ENCODE measurements around the gene ARHGEF28. TPM values are rescaled to one million over a fixed set of nuclear protein-coding genes. Genes with fewer than 3 reads are reported as not detected.

Gene ARHGEF28
- polyA plus RNA-seq, 3 donors, result not detected

- no peaks in the 10 kb centered on the region for H3K79me2 ChIP-seq (ENCODE audit: insufficient read depth, low read length)
- H4K20me1 ChIP-seq (ENCODE audit: insufficient read depth, low read length), result no peaks in the 10 kb centered on the region
- no peak overlapping the region for H3K27ac ChIP-seq (ENCODE audit: low read depth in 1 of 2, low read length in 2 of 2)
- no peaks in the 10 kb centered on the region for H3K36me3 ChIP-seq (replicated peaks in 1 of 2; ENCODE audit: control insufficient read depth in 1 of 2, insufficient read depth in 2 of 2, low read length in 2 of 2)
- H3K9ac ChIP-seq (ENCODE audit: insufficient read depth, low read length, poor library complexity, severe bottlenecking), result no peak overlapping the region
- no peak overlapping the region for H3K27ac Mint-ChIP-seq
- H2AFZ ChIP-seq (ENCODE audit: insufficient read depth, low read depth, low read length, poor library complexity, severe bottlenecking), result no peak overlapping the region
- no peak overlapping the region for H3K4me3 Mint-ChIP-seq
- no peak overlapping the region for H3K4me3 ChIP-seq (replicated peaks in 1 of 3; ENCODE audit: low read depth in 2 of 3, low read length in 3 of 3)
- no peaks in the 10 kb centered on the region for H3K4me1 Mint-ChIP-seq
- no peak for DNase-seq
- H3K27me3 Mint-ChIP-seq (ENCODE audit: low read depth in 3 of 3), result peaks cover 0 to 2% (median 0%) of the 10 kb centered on the region in 3 donors
- H3K4me2 ChIP-seq (replicated peaks; ENCODE audit: extremely low read depth, low read length, poor library complexity, severe bottlenecking), result no peak overlapping the region
- intact Hi-C loops (cut with micrococcal nuclease), result no loop called here
- no peaks in the 10 kb centered on the region for H3K9me3 ChIP-seq (replicated peaks in 1 of 2; ENCODE audit: control insufficient read depth in 1 of 2, insufficient read depth in 1 of 2, low read length in 2 of 2)
- WGBS (ENCODE audit: insufficient coverage), result 87% methylated on average over 4 of the region's 7 CpGs
- H3K27me3 ChIP-seq (ENCODE audit: control insufficient read depth in 2 of 2, insufficient read depth in 2 of 2, low read length in 2 of 2), result no peaks in the 10 kb centered on the region
- H3K9me3 Mint-ChIP-seq, result peaks cover 0 to 1% (median 0%) of the 10 kb centered on the region in 7 donors
- TF ChIP-seq CTCF (IDR thresholded peaks at IDR 0.05), result no peak
- no peaks in the 10 kb centered on the region for H3K4me1 ChIP-seq (ENCODE audit: control insufficient read depth in 1 of 2, insufficient read depth in 2 of 2, low read length in 2 of 2)
- H3K36me3 Mint-ChIP-seq, result no peaks in the 10 kb centered on the region
These were observed 102.7 kb downstream of the ARHGEF28 start for GRCh38 chr5:73728493-73729273.

- no peak for DNase-seq
- H3K9me3 ChIP-seq (replicated peaks in 1 of 2; ENCODE audit: control insufficient read depth in 1 of 2, insufficient read depth in 1 of 2, low read length in 2 of 2), result no peaks in the 10 kb centered on the region
- no CpG with 5 or more reads among the region's 3 CpGs for WGBS (ENCODE audit: insufficient coverage)
- no peak for TF ChIP-seq CTCF (IDR thresholded peaks at IDR 0.05)
- no peak overlapping the region for H3K9ac ChIP-seq (ENCODE audit: insufficient read depth, low read length, poor library complexity, severe bottlenecking)
- H3K4me3 ChIP-seq (replicated peaks in 1 of 3; ENCODE audit: low read depth in 2 of 3, low read length in 3 of 3), result no peak overlapping the region
- Mint-ChIP-seq H3K36me3 (no peaks in the 10 kb centered on the region), H3K4me3 (no peak overlapping the region), H3K27me3 (ENCODE audit: low read depth in 3 of 3) (peaks cover 0 to 2% (median 0%) of the 10 kb centered on the region in 3 donors), H3K27ac (no peak overlapping the region), H3K9me3 (peaks cover 0 to 5% (median 1%) of the 10 kb centered on the region in 7 donors), H3K4me1 (no peaks in the 10 kb centered on the region)
- H2AFZ ChIP-seq (ENCODE audit: insufficient read depth, low read depth, low read length, poor library complexity, severe bottlenecking), result no peak overlapping the region
- no peaks in the 10 kb centered on the region for H3K27me3 ChIP-seq (ENCODE audit: control insufficient read depth in 2 of 2, insufficient read depth in 2 of 2, low read length in 2 of 2)
- no peaks in the 10 kb centered on the region for H3K36me3 ChIP-seq (replicated peaks in 1 of 2; ENCODE audit: control insufficient read depth in 1 of 2, insufficient read depth in 2 of 2, low read length in 2 of 2)
- intact Hi-C loops (cut with micrococcal nuclease), result no loop called here
- H3K4me1 ChIP-seq (ENCODE audit: control insufficient read depth in 1 of 2, insufficient read depth in 2 of 2, low read length in 2 of 2), result no peaks in the 10 kb centered on the region
- no peak overlapping the region for H3K4me2 ChIP-seq (replicated peaks; ENCODE audit: extremely low read depth, low read length, poor library complexity, severe bottlenecking)
- H3K27ac ChIP-seq (ENCODE audit: low read depth in 1 of 2, low read length in 2 of 2), result no peak overlapping the region
- H4K20me1 ChIP-seq (ENCODE audit: insufficient read depth, low read length), result no peaks in the 10 kb centered on the region
- H3K79me2 ChIP-seq (ENCODE audit: insufficient read depth, low read length), result no peaks in the 10 kb centered on the region
These were observed 103.3 kb downstream of the ARHGEF28 start for GRCh38 chr5:73729329-73729728.

Data from CD14-positive monocyte (primary cell).